Hematopoietic multipotent progenitor cell treated with erythropoietin and hydrocortisone succinate and interleukin-3 and kit ligand, for 4 days (in vitro differentiated cells): ENCODE data around the gene DPF3.
A peak's percentile ranks its signal among the peaks of the same experiment; 100 is the strongest.

Experiments used
- DNase-seq: peaks from one replicate; pipeline ENCODE4 v3.0.0-alpha.2; 2015

DPF3 gene

DNA sequence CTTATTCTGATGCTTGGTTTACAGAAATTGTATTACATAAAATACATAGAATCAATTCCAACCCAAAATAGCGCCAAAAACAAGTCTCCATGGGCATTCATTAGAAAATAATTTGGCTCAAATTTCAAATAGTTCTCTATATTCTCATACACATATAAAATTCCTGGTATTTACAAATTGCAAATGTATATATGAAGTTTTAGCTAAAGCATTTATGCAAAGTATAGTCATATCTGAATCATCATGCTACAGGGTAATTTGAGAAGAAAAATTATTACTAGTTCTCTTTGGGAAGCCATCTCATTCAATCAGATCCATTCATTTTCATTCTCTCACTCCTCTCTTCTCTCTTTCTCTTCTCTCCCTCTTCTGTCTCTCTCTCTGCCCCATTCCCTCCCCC lies 257.8 kb downstream of the DPF3 start:
- DNase-seq = no peak

DNA sequence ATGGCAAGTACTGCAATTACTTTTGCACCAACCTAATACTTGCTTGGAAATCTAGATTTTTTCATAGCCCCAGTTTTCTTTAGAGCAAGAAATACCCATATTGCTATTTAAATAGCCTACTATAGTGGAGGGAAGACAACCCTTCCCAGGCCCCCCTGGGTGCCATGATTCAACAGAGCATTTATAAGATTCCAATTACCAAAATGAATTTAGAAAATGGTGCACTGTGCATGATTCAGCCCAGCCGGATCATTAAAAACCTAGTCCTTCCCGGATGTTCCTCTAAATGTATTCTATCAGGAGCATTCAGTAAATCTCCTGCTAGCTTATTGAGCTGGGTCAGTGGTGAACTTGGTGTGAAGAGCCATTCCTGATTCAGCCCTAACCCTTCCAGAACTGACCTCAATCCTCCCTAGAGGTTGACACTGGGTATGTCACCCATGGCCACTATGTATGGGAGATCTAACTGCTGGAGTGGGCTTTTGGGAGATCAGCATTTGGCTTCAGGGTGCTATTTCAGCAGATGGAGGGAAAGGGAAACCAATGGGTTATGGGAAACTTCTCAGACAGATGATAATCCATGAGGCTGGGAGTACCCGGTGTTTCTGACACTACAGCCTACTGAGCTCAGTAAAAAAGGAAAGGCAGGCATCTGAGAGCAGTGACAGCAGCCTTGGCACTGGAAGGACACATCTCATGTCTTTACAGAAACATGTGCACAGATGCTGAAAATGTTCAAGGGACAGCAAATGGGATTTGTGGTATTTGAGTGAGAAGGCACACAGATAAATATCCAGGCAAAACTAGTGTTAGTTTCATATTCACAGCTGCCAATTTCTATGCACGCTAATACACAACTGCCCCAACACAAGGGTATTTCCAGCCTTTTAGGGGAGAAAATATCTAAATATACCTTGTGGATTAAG lies 258.9 kb downstream of the DPF3 start:
- no peak for DNase-seq

DNA sequence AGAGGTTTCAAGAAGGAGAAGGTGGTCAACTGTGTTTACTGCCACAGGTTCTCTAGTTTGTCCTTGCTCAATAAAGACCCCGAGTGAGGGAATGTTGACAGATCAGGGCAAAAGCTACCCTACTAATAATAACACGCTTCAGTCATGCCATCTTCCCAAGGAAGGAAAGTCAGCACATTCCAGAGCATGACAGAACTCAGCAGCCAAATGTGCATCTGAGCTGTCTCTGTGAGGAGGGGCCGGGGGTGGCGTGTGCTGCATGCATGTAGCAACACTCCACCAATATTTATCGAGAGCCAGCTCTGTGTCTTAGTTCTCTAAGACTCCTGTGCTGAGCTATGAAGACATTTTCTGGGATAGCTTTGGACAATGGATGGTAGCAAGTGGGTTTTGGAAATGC lies 260.4 kb downstream of the DPF3 start:
- no peak for DNase-seq

DNA sequence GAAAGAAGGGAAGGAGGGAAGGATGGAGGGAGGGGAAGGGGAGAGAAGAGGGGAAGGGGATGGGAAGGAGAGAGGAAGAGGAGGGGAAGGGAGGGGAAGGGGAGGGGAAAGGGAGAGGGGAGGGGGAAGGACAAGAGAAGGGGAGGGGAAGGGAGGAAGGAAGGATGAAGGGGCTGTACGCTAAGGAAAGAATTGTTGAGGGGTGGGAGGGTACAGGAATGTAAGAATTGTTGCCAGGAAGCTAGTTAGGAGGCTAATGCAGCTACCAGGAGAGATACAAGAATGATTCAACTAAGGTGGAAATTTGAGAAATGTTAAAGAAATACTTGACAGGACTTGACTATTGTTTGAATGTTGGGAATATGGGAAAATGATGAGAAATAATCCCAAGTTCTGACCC lies 261.2 kb downstream of the DPF3 start:
- no peak for DNase-seq

DNA sequence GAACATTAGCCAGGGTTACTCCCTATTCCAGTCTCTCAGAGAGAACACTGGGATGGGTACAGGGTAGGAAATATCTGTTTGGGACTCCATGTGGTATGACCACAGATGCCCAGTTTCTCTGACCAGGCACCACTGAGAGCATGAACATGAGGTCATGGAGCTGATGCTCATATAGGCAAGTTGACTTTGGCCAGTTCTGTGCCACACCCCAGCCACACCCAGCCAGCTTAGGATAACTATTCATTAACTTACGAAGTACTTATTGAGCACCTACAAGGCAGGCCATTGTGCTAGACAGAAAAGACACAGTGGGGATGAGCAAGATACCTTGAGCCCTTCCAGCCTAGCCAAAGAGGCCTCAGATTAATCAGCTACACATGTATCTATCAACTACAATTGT lies 262.5 kb downstream of the DPF3 start:
- no peak for DNase-seq

DNA sequence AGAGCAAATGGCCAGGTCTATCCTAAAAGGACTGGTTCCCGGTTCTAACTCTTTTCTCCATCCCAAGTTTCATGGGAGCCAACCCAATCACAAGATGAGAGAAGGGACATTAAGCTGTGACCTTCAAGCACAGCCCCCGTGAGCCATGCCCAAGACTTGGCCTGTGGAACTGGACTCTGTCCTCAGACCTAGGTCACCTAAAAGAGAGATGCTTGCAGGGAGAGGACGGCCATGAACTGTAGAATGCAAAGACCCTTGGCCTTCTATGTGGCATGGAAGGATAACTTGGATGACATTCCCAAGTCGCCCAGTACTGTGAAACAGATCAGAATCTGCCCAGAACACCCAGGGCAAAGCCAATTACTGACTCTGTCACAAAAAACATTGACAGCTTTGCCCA lies 263.5 kb downstream of the DPF3 start:
- no peak for DNase-seq

DNA sequence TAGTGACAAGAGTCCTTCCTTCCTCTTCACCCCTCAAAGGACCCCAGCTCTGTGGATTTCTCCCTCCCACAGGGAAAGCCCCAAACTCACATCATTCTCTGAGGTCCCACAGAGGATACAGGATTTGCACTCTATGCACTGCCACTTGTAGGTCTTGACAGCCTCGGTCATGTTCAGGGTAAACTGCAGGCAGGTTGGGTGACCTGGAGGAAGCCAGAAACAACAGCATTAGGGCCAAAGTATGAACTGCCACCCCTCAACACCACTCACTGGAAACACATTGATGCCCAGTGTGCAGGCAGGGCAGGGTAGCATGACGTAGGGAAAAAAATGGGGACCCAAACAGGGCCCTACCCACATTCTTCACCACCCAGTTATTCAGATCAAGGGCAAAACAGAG lies 264.4 kb downstream of the DPF3 start:
- no peak for DNase-seq

DNA sequence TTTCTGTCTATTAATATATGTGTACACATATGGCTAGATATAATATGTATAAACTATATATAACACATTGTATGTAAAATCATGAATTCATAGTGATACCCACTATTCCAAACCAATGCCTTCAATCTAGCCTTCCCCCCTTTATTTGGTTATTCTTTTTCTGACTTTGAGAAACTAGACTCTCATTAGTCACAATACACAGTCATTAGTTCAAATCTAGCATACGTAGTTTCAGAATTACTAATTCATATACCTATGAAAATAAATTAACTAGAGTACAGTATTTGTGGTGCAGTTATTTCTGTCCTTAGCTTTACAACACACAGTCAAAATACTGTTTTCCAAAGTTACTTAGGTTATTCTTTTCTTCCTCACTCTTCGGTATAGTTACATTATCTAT lies 268.2 kb downstream of the DPF3 start:
- no peak for DNase-seq

DNA sequence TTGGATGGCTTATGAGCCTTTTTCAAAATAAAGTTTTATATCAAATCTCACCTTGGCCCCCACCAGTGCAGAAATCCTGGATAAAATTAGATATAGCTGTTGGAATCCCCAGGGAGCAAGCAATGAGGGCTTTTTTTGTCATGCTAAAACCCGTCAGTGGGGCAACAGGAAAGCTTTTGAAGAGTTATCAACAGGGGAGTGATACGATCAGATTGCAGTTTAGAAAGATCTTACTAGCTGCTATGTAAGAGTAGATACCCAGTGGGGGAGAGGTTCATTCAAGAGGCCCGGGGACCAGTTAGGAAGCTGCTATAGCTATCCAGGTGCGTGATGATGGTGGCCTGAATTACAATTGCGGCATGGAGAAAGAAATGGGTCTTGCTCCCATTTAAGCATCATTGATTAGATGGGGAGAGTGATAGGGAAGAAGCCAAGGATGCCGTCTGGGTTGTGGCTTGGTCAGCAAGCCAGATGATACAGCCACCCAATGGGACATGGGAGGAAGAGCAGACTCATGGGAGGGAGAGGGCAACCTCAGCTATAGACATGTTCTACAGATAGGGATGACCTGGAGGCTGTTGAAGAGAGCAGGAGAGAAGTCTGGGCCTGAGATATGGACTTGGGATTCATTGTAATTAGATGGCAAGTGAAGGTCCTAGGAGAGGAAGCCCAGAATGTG lies 272.4 kb downstream of the DPF3 start:
- DNase-seq = no peak

DNA sequence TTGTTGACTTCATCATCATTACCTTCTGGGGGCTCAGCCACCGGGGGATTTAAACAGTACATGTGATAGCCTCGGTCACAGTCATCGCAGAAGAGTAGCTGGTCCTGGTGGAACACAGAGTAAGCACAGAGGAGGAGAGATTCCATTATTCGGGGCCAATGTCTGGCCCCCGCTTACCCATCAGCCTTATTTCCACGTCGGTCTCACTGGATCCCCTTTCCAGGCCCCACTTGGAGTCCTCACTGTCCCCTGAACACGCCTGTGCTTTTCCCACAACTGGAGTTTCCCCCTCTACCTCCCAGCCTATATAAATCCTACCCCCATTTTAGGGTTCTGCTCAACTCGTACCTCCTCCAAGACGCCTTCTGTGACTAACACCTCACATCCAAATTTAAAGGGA lies 274.0 kb downstream of the DPF3 start:
- no peak for DNase-seq

DNA sequence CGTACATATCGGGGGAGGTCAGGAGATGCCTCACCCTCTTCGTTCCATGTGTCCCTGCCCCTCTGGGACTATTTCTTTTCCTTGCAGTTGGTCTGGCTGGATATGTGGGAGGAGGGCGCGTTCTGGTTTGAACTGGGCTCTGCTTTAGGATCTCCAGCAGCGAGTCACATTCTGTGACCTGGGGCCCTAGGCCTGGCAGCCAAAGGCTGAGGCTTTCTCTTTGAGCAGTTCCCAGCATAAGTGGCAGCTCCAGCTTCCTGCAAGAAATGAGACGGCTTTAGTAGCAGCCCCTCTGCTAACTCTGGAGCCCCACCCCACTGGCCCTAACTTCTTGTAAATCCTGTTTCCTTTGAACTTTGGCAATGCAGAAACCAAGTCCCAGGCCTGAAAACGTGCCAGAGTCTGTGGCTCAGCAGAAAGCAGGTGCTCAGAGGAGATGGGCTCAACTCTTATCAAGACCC lies 274.8 kb downstream of the DPF3 start:
- no peak for DNase-seq

DNA sequence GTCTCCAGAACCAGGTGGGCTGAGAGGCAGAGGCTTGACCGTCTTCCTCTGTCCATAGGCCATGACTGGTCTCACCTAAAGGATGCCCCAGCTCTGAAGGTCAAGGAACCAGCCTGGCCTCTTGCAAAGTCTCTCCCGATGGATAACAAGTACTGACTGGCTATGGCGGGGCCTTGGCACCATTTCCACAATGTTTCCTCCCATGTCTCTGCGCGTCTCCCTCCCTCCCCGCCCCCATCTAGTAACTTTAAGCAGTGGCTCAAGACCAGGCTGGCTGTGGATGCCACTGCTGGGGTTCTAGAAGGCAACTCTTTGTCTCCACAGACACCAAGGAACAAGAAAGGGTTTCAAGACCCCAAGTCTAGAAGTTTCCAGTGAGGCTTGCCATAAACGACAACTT lies 275.5 kb downstream of the DPF3 start:
- DNase-seq = no peak

DNA sequence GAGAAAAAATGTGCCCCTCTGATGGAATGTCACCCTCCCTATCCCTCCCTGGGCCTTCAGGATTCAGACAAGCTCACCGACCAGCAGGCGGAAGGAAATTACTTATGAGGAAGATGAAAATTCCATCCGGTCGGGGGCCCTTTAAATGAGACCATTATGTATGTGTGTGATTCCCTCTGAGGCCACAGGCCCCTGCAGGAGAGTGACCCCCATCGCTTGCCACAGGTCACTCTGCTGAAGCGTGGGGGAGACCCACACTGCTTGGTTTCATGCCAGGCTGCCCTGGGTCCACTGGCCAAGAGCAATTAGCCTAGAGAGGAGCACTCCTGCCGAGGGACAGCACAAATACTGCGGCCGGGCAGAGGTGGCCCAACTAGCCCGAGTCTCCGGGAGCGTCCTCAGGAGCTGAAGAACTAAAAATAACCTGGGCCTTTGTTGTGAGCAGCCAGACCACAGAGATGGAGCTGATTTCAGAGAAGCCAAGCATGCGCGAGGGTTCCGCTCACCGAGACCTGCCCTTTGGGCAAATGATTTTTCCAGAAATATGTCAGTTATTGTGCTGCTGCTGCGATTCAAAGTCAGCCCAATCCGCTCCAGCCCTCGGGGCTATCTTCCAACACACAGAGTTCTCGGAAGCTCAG lies 276.4 kb downstream of the DPF3 start:
- DNase-seq = no peak

DNA sequence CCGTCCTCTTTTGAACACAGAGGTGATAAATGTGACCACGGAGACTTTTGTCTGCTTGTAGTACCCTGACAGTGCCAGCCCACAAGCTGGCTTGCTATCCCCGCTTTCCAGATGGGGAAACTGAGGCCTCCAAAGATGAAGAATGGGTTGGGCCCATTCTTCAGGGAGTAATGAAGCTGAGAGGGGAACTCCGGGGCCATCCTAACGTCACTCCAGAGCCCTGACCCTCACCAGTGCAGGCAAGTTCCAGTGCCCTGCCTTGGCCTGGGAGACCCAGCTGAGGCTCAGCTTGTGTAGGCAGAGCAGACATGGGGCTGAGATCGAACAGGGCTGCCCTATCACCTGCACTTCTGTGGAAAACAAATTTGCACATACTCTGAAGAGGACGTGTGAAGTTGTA lies 277.1 kb downstream of the DPF3 start:
- DNase-seq = no peak

DNA sequence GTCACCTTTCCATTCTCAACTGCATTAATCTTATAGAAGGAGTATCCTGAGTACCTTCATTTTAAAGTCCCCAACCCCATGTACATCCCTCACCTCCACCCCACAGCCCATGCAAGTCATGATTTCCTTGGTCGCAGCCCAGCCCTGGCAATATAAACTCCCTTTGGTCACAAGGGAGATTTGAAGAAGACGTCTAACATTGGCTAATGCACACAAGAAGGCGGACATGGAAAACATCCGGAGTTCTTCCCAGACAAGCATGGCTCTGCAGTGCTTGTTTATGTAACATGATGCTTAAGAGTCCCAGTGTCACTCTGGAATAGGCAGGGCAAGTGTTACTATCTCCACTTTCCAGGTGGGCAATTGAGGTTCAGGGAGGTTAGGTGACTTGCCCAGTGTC lies 277.6 kb downstream of the DPF3 start:
- no peak for DNase-seq

DNA sequence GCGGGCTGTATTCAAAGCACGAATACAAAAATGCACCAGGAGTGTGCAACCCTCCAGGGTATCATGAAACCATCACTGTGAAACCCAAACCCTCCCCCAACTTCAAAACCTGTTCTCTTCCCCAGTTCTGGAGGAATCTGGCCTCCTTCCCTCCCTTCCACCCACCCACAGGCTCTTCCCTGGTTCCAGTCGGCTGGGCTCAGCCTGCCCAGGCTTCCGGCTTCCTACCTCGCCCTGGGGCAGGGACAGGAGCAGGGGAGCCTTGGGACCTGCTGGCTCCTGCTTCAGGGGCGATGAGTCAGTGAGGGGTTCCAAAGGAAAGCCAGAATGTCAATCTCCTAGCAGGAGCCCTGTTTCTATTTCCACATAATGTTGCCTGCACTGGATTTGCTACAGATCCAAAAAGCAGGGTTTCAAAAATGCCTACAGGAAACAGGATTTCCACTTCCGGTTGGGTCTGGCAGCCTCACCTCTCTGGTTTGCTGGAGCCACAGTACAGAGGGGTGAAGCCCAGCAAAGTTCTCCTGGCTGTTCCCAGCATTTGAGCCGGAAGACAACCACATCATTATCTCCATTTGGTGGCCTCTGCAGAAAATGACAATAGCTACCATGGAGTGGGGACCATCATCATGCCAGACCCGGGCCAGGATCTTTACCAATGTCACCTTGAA lies 278.3 kb downstream of the DPF3 start:
- DNase-seq = no peak

DNA sequence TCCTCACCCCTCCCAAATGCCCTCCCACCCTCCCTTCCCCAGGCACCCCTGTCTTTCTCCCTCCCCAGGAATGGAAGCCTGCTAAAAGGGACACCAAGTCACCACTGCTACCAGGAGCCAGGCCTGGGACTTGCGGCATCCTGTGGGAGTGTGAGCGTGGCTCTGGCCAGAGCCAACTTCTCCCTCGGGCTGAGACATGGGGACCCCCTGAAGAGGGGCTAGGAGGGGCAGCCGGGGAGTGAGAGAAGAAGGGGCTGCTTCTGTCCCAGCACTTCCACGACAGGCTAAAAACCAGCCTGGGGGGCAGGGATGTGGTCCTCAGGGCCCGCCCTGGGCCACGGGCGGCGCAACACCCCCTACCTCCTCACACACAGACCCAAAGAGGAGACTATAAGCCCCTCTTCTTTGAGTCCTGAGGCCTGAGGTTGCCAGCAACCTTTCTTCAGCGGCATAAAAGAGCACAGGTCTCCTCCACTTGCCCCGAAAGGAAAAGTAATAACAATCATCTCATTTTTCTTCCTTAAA lies 278.9 kb downstream of the DPF3 start:
- DNase-seq = no peak

DNA sequence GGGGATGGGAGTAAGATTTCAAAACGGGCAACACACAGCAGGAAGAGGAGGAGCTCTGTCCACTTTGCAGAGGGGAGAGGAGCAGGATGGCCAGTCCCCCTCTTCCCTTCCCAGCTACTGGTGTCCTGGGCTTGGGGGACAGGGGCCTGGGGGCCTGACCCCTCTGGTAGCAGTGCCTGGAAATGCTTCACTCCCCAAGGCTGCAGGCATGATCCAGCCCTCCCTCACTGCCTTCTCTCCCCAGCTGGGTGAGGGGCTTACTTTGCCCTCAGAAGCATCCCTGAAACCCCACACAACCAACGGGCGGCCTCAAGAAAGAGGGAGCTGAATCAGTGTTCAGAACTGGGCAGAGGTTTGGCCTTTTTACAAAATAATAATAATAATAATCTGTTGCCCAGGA lies 279.5 kb downstream of the DPF3 start:
- no peak for DNase-seq

DNA sequence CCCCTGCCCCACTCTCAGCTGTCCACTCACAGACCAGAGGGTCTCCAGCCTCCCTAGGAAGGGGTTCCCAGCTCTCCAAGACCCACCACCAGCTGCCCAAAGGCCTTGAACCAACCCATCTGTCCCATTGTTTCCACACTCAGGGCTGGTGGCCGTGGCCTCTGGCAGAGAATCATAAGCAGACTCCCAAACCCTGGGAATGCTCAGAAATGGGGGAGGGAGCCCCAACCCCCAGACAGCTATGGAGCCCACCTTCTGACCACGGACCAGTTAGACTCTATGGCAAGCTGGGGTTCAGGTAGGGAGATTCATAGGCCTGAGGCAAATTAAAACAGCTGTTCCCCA lies 280.0 kb downstream of the DPF3 start:
- no peak for DNase-seq

DNA sequence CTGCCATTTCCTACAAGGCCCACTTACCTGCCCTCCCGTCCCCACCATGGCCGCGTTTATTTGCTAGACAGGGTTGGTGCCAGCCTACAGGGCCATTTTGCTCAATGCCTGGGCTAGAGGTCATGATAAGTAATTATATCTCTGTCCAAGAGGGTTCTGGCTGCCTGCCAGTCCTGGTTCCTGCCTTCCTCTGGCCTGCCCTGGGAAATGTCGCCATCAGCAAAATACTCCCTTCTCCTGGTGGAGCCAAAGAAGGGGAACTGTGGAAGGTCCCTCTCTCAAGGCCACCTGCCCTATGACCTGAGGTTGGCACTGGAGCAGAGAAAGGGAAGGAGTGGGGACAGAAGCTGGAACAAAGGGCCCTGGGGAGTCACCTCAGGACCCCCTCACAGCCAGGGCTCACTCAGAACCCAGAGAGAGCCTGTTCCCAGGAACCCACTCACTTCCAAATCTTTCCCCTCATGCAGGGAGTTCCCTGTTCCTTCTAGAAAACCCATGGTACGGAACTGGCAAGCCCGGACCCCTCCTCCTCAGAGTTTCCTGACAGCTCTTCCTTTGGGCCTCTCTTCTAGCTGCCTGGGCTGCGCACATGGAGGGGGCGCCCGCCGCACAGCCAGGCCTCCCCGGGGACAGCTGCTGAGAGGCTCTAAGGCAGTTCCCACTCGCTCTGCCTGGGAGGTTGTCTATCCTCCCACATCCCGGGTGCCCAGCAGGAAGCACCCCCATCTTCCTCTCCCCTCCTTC lies 280.5 kb downstream of the DPF3 start:
- peak; percentile 7 for DNase-seq

DNA sequence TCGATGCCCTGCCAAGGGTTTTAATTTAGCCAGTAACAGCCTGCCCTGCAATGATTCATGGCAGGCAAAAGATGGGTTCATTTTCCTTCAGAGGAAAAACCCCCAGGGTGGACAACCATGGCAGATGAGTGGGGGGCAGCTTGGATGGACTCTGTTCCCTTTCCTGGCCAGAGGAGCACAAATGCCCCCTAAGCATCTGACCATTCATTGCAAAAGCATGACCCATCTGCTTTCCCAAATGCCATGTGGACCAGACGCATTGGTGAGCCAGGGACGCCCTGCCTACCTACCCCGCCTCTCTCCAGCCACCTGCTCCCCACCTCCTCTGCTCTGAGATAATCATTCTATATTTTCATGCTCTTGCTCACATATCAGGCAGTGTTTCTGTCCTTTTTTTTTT lies 281.9 kb downstream of the DPF3 start:
- DNase-seq = no peak

DNA sequence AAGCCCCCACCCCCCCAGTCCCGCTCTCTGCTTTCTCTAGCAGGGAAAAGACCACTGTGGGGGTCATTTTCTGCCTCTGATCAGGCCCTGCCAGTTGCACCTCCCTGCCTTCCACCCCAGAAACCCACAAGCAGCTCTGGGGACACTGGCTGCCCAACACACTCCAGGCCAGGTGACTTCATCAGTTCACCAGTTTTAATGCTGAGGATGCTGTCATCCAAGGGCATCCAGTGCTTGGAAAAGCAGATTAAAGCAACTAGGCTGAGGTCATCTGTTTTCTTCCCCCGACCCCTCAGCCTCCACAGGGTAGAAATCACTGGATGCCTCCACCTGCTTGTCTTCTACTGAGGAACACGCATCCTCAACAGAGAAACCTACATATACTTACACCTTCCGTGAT lies 282.4 kb downstream of the DPF3 start:
- no peak for DNase-seq

DNA sequence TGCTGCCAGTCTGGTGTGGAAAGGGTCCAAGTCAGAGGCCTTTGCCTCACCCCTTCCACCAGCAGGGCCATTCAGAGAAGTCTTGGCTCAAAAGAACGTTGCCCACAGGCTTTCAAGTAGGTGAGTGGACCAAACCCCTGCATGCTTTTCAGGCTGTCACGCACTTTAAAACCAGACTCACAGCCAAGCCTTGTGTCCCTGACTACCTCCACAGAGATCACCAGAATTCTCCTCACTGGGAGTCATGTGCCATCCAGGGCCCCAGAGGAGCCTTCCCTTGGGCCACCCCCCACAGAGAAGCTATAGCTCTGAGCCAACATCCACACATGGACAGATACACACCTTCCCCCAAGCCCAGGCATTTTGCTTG lies 283.1 kb downstream of the DPF3 start:
- DNase-seq = no peak
